Measurements from ENCODE around the gene RAMP3. TPM values are rescaled to one million over a fixed set of nuclear protein-coding genes. Genes with fewer than 3 reads are reported as not detected.

Gene RAMP3
- polyA plus RNA-seq, 3 donors = 7.8 to 10.6 (median 9.5) TPM

GRCh38 chr7:45173596-45174327 lies 16.2 kb downstream of the RAMP3 start:
- no peak for DNase-seq (ENCODE audit: extremely low read depth in 1 of 11, low read depth in 9 of 11, low spot score in 4 of 11)

- no peak for DNase-seq (ENCODE audit: extremely low read depth in 1 of 11, low read depth in 9 of 11, low spot score in 4 of 11)
These were observed 16.7 kb downstream of the RAMP3 start for GRCh38 chr7:45174328-45174610.

GRCh38 chr7:45174966-45175765 lies 17.6 kb downstream of the RAMP3 start:
- no peak for DNase-seq (ENCODE audit: extremely low read depth in 1 of 11, low read depth in 9 of 11, low spot score in 4 of 11)

GRCh38 chr7:45176091-45176490 lies 18.5 kb downstream of the RAMP3 start:
- DNase-seq (ENCODE audit: extremely low read depth in 1 of 11, low read depth in 9 of 11, low spot score in 4 of 11) = no peak

GRCh38 chr7:45176886-45177731 lies 19.5 kb downstream of the RAMP3 start:
- DNase-seq (ENCODE audit: extremely low read depth in 1 of 11, low read depth in 9 of 11, low spot score in 4 of 11) = no peak

GRCh38 chr7:45177801-45178200 lies 20.2 kb downstream of the RAMP3 start:
- DNase-seq (ENCODE audit: extremely low read depth in 1 of 11, low read depth in 9 of 11, low spot score in 4 of 11) = no peak

- DNase-seq (ENCODE audit: extremely low read depth in 1 of 11, low read depth in 9 of 11, low spot score in 4 of 11) = no peak
These were observed 20.9 kb downstream of the RAMP3 start for GRCh38 chr7:45178241-45179225.

- no peak for DNase-seq (ENCODE audit: extremely low read depth in 1 of 11, low read depth in 9 of 11, low spot score in 4 of 11)
These were observed 22.1 kb downstream of the RAMP3 start for GRCh38 chr7:45179666-45180065.

- DNase-seq (ENCODE audit: extremely low read depth in 1 of 11, low read depth in 9 of 11, low spot score in 4 of 11) = no peak
These were observed 22.7 kb downstream of the RAMP3 start for GRCh38 chr7:45180084-45180986.

- no peak for DNase-seq (ENCODE audit: extremely low read depth in 1 of 11, low read depth in 9 of 11, low spot score in 4 of 11)
These were observed 23.8 kb downstream of the RAMP3 start for GRCh38 chr7:45181286-45181960.

GRCh38 chr7:45181991-45182855 lies 24.6 kb downstream of the RAMP3 start:
- DNase-seq (ENCODE audit: extremely low read depth in 1 of 11, low read depth in 9 of 11, low spot score in 4 of 11) = no peak

- DNase-seq (ENCODE audit: extremely low read depth in 1 of 11, low read depth in 9 of 11, low spot score in 4 of 11) = no peak
These were observed 25.5 kb downstream of the RAMP3 start for GRCh38 chr7:45182856-45183710.

GRCh38 chr7:45183711-45184210 lies 26.2 kb downstream of the RAMP3 start:
- DNase-seq (ENCODE audit: extremely low read depth in 1 of 11, low read depth in 9 of 11, low spot score in 4 of 11) = no peak

GRCh38 chr7:45184326-45185027 lies 26.9 kb downstream of the RAMP3 start:
- no peak for DNase-seq (ENCODE audit: extremely low read depth in 1 of 11, low read depth in 9 of 11, low spot score in 4 of 11)
